ENCODE measurements around the gene GNG7. TPM values are rescaled to one million over a fixed set of nuclear protein-coding genes. Genes with fewer than 3 reads are reported as not detected.

GNG7 gene
- total RNA-seq, 1 experiment from 2014 or later: 9.6 TPM

DNA sequence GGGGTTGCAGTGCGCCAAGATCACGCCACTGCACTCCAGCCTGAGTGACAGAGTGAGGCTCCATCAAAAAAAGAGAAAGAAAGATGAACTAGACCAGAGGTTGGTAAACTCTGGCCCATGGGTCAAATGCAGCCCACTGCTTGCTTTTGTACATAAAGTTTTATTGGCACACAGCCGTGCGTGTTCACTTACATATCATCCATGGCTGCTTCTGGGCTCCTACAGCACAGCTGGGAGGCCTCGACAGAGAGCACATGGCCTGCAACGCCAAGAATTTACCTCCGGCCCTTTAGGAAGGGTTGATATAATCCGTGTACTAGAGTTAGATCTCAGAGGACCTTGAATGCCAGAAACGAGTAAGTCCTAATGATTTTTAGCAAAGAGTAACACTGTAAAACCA is 46.0 kb downstream of the GNG7 start:
- Mint-ChIP-seq H3K27me3 (ENCODE audit: low read depth) (no peaks in the 10 kb centered on the region; the same call in none of the 2 replicates), H3K4me3 (no peak overlapping the region), H3K9me3 (peaks cover 1% of the 10 kb centered on the region; the same call in 1 of the 2 replicates), H3K27ac (no peak overlapping the region), H3K36me3 (peaks cover 2% of the 10 kb centered on the region; the same call in 1 of the 2 replicates), H3K4me1 (peaks cover 9% of the 10 kb centered on the region)
- TF ChIP-seq FOXK1 (CRISPR knock-in tag; IDR thresholded peaks at IDR 0.05) (no peak), ZNF671 (CRISPR knock-in tag; IDR thresholded peaks at IDR 0.05) (no peak), GTF2I (CRISPR knock-in tag; conservative IDR thresholded peaks at IDR 0.05) (no peak), HMGA2 (CRISPR knock-in tag; IDR thresholded peaks at IDR 0.05) (no peak), TCF7 (CRISPR knock-in tag; IDR thresholded peaks at IDR 0.05; ENCODE audit: low read depth) (no peak), GABPB1 (CRISPR knock-in tag; IDR thresholded peaks at IDR 0.05) (no peak), CREB1 (CRISPR knock-in tag; IDR thresholded peaks at IDR 0.05) (no peak), NFATC4 (CRISPR knock-in tag; IDR thresholded peaks at IDR 0.05) (no peak), TEAD4 (CRISPR knock-in tag; IDR thresholded peaks at IDR 0.05) (no peak), MXD4 (CRISPR knock-in tag; IDR thresholded peaks at IDR 0.05; ENCODE audit: borderline replicate concordance) (no peak), NR2C2 (CRISPR knock-in tag; IDR thresholded peaks at IDR 0.05) (no peak), ZNF416 (CRISPR knock-in tag; IDR thresholded peaks at IDR 0.05) (no peak), ESRRA (CRISPR knock-in tag; IDR thresholded peaks at IDR 0.05; ENCODE audit: borderline replicate concordance) (no peak), ZBTB21 (CRISPR knock-in tag; IDR thresholded peaks at IDR 0.05; ENCODE audit: borderline replicate concordance) (no peak), PRRX2 (CRISPR knock-in tag; IDR thresholded peaks at IDR 0.05) (no peak)
- TF ChIP-seq, protein P1, sequence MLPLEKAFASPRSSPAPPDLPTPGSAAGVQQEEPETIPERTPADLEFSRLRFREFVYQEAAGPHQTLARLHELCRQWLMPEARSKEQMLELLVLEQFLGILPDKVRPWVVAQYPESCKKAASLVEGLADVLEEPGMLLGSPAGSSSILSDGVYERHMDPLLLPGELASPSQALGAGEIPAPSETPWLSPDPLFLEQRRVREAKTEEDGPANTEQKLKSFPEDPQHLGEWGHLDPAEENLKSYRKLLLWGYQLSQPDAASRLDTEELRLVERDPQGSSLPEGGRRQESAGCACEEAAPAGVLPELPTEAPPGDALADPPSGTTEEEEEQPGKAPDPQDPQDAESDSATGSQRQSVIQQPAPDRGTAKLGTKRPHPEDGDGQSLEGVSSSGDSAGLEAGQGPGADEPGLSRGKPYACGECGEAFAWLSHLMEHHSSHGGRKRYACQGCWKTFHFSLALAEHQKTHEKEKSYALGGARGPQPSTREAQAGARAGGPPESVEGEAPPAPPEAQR (CRISPR knock-in tag; IDR thresholded peaks at IDR 0.05): no peak
- TF ChIP-seq, protein P2, sequence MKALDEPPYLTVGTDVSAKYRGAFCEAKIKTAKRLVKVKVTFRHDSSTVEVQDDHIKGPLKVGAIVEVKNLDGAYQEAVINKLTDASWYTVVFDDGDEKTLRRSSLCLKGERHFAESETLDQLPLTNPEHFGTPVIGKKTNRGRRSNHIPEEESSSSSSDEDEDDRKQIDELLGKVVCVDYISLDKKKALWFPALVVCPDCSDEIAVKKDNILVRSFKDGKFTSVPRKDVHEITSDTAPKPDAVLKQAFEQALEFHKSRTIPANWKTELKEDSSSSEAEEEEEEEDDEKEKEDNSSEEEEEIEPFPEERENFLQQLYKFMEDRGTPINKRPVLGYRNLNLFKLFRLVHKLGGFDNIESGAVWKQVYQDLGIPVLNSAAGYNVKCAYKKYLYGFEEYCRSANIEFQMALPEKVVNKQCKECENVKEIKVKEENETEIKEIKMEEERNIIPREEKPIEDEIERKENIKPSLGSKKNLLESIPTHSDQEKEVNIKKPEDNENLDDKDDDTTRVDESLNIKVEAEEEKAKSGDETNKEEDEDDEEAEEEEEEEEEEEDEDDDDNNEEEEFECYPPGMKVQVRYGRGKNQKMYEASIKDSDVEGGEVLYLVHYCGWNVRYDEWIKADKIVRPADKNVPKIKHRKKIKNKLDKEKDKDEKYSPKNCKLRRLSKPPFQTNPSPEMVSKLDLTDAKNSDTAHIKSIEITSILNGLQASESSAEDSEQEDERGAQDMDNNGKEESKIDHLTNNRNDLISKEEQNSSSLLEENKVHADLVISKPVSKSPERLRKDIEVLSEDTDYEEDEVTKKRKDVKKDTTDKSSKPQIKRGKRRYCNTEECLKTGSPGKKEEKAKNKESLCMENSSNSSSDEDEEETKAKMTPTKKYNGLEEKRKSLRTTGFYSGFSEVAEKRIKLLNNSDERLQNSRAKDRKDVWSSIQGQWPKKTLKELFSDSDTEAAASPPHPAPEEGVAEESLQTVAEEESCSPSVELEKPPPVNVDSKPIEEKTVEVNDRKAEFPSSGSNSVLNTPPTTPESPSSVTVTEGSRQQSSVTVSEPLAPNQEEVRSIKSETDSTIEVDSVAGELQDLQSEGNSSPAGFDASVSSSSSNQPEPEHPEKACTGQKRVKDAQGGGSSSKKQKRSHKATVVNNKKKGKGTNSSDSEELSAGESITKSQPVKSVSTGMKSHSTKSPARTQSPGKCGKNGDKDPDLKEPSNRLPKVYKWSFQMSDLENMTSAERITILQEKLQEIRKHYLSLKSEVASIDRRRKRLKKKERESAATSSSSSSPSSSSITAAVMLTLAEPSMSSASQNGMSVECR (CRISPR knock-in tag; IDR thresholded peaks at IDR 0.05; ENCODE audit: borderline replicate concordance): no peak
- TF ChIP-seq, protein P3, sequence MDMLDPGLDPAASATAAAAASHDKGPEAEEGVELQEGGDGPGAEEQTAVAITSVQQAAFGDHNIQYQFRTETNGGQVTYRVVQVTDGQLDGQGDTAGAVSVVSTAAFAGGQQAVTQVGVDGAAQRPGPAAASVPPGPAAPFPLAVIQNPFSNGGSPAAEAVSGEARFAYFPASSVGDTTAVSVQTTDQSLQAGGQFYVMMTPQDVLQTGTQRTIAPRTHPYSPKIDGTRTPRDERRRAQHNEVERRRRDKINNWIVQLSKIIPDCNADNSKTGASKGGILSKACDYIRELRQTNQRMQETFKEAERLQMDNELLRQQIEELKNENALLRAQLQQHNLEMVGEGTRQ (CRISPR knock-in tag; IDR thresholded peaks at IDR 0.05): no peak
- TF ChIP-seq, protein P4, sequence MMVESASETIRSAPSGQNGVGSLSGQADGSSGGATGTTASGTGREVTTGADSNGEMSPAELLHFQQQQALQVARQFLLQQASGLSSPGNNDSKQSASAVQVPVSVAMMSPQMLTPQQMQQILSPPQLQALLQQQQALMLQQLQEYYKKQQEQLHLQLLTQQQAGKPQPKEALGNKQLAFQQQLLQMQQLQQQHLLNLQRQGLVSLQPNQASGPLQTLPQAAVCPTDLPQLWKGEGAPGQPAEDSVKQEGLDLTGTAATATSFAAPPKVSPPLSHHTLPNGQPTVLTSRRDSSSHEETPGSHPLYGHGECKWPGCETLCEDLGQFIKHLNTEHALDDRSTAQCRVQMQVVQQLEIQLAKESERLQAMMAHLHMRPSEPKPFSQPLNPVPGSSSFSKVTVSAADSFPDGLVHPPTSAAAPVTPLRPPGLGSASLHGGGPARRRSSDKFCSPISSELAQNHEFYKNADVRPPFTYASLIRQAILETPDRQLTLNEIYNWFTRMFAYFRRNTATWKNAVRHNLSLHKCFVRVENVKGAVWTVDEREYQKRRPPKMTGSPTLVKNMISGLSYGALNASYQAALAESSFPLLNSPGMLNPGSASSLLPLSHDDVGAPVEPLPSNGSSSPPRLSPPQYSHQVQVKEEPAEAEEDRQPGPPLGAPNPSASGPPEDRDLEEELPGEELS (CRISPR knock-in tag; IDR thresholded peaks at IDR 0.05): no peak
- CTCF ChIA-PET: interaction anchor here (3.0 kb wide), 1 partner anchor 8 kb away, joined by 10 read pairs; no protein-coding TSS in a partner anchor
- POLR2A ChIA-PET: no interaction called here
- DNase-seq (ENCODE audit: low spot score) (no peak), ATAC-seq (no peak)

Data from WTC11 (cell line).